ENCODE data around the gene DNAJC3.
"Not testable (repeated sequence)": the region's sequence is repeated elsewhere in the genome, so short reads cannot be mapped to it uniquely, and the experiment has no call there.

The DNAJC3 gene

GRCh38 chr13:95710313-95710712, 33.4 kb downstream of the DNAJC3 start:
- no peaks in the 10 kb centered on the region for H3F3A ChIP-seq (ENCODE audit: low read depth)
- peaks cover 34% of the 10 kb centered on the region for H3K79me2 ChIP-seq (ENCODE audit: insufficient read depth, low read length)
- no peak overlapping the region for H3K4me3 ChIP-seq (ENCODE audit: low read length, poor library complexity, severe bottlenecking)
- no peak overlapping the region for H3K4me2 ChIP-seq (ENCODE audit: low read depth, low read length, poor library complexity, severe bottlenecking)
- TF ChIP-seq CTCF (conservative IDR thresholded peaks at IDR 0.05; ENCODE audit: low read length) (no peak), EZH2phosphoT487 (IDR thresholded peaks at IDR 0.05; ENCODE audit: borderline replicate concordance) (no peak)
- H4K20me1 ChIP-seq (ENCODE audit: insufficient read depth, low read length, poor library complexity, severe bottlenecking): peaks cover 28% of the 10 kb centered on the region
- H2AFZ ChIP-seq (ENCODE audit: low read length): no peak overlapping the region
- H3K9ac ChIP-seq (ENCODE audit: low read depth, low read length, poor library complexity, severe bottlenecking): no peak overlapping the region
- no peaks in the 10 kb centered on the region for H3K9me3 ChIP-seq (ENCODE audit: insufficient read depth, low read depth, low read length)
- peaks cover 22% of the 10 kb centered on the region for H3K4me1 ChIP-seq (ENCODE audit: insufficient read depth, low read length, poor library complexity, severe bottlenecking)
- no peaks in the 10 kb centered on the region for H3K9me2 ChIP-seq (replicated peaks; ENCODE audit: low read depth, low read length)
- H3K27me3 ChIP-seq (ENCODE audit: insufficient read depth, low read length, poor library complexity, severe bottlenecking): no peaks in the 10 kb centered on the region
- peaks cover 48% of the 10 kb centered on the region for H3K36me3 ChIP-seq (ENCODE audit: insufficient read depth, low read length)

DNA sequence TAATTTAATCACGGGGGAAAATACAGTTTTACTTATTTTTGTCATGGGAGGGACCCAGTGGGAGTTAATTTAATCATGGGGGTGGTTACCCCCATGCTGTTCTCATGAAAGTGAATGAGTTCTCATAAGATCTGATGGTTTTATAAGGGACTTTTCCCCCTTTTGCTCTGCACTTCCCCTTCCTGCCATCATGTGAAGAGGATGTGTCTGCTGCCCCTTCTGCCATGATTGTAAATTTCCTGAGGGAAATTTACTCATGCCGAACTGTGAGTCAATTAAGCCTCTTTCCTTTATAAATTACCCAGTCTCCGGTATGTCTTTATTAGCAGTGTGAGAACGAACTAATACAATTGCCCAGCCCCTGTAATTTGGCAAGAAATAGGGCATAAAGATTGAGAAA, 35.9 kb downstream of the DNAJC3 start:
- peaks cover 64% of the 10 kb centered on the region for H3K36me3 ChIP-seq (ENCODE audit: insufficient read depth, low read length)
- not testable (repeated sequence) for H3K4me1 ChIP-seq (ENCODE audit: insufficient read depth, low read length, poor library complexity, severe bottlenecking)

DNA sequence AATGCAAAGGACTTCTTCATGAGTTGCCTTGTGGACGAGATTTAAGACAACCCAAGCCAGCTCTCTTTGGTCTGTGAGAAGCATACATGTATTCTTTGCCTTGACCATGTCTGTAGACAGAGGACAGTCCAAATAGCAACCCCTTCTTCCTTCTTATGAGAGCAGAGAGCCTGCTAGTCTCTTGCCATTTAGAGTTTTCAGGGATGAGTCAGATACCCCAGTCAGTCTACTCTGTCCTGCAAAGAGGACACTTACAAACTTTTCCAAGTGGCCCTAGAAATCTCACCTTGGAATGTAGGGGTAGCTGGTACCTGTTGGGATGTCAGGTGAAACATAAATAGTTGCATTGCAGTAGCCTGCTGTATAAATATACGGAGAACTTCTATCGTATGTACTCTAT, 36.7 kb downstream of the DNAJC3 start:
- Histone ChIP-seq H3K9me2 (replicated peaks; ENCODE audit: low read depth, low read length) (no peaks in the 10 kb centered on the region), H3K36me3 (ENCODE audit: insufficient read depth, low read length) (peaks cover 64% of the 10 kb centered on the region), H3K9me3 (ENCODE audit: insufficient read depth, low read depth, low read length) (no peaks in the 10 kb centered on the region), H3F3A (ENCODE audit: low read depth) (no peaks in the 10 kb centered on the region), H3K4me1 (ENCODE audit: insufficient read depth, low read length, poor library complexity, severe bottlenecking) (no peaks in the 10 kb centered on the region), H3K9ac (ENCODE audit: low read depth, low read length, poor library complexity, severe bottlenecking) (no peak overlapping the region), H3K27me3 (ENCODE audit: insufficient read depth, low read length, poor library complexity, severe bottlenecking) (no peaks in the 10 kb centered on the region), H2AFZ (ENCODE audit: low read length) (no peak overlapping the region), H3K4me3 (ENCODE audit: low read length, poor library complexity, severe bottlenecking) (no peak overlapping the region), H3K4me2 (ENCODE audit: low read depth, low read length, poor library complexity, severe bottlenecking) (no peak overlapping the region), H3K79me2 (ENCODE audit: insufficient read depth, low read length) (peaks cover 10% of the 10 kb centered on the region; the same call in 1 of the 2 replicates), H4K20me1 (ENCODE audit: insufficient read depth, low read length, poor library complexity, severe bottlenecking) (no peaks in the 10 kb centered on the region)
- TF ChIP-seq EZH2phosphoT487 (IDR thresholded peaks at IDR 0.05; ENCODE audit: borderline replicate concordance): no peak
- no peak for TF ChIP-seq CTCF (conservative IDR thresholded peaks at IDR 0.05; ENCODE audit: low read length)

More for the DNA sequence above, 35.9 kb downstream of the DNAJC3 start:
- not testable (repeated sequence) for H3K9me2 ChIP-seq (replicated peaks; ENCODE audit: low read depth, low read length); H3K4me3 ChIP-seq (ENCODE audit: low read length, poor library complexity, severe bottlenecking); H3K4me2 ChIP-seq (ENCODE audit: low read depth, low read length, poor library complexity, severe bottlenecking); H4K20me1 ChIP-seq (ENCODE audit: insufficient read depth, low read length, poor library complexity, severe bottlenecking); H3F3A ChIP-seq (ENCODE audit: low read depth); H3K27me3 ChIP-seq (ENCODE audit: insufficient read depth, low read length, poor library complexity, severe bottlenecking); H3K9ac ChIP-seq (ENCODE audit: low read depth, low read length, poor library complexity, severe bottlenecking); H2AFZ ChIP-seq (ENCODE audit: low read length); H3K9me3 ChIP-seq (ENCODE audit: insufficient read depth, low read depth, low read length)
- H3K79me2 ChIP-seq (ENCODE audit: insufficient read depth, low read length): peaks cover 16% of the 10 kb centered on the region

DNA sequence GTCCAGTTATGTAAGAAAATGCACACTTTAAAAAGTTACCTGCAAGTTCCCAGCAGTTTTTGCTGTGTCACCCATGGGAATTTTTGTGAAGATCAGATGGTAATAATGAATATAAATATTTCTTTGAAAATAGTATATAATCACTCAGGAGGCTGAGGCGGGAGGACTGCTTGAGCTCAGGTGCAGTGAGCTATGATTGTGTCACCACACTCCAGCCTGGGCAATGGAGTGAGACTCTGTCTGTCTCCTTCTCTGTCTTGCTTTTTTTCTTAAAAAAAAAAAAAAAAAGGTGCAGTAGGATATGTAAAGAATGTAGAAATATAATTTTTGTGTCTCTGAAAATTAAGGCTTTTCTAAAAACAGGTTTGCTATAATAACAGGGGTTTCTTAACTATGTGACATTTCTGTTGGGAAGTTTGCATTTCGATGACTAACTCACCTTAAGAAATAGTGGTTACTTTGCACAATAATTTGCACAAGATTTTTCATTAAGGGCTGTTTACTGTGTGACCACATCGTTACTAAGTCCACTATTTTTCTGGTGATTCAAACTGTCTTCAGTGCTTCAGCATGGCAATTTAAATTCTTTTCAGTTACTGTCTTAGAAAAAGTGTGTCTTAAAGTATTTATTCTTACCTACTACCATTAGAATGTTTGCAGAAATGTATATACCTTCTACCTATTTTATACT, 37.3 kb downstream of the DNAJC3 start:
- Histone ChIP-seq H3K79me2 (ENCODE audit: insufficient read depth, low read length) (peaks cover 14% of the 10 kb centered on the region; the same call in 1 of the 2 replicates), H3F3A (ENCODE audit: low read depth) (no peaks in the 10 kb centered on the region), H3K4me3 (ENCODE audit: low read length, poor library complexity, severe bottlenecking) (no peak overlapping the region), H3K9me2 (replicated peaks; ENCODE audit: low read depth, low read length) (no peaks in the 10 kb centered on the region), H3K27me3 (ENCODE audit: insufficient read depth, low read length, poor library complexity, severe bottlenecking) (no peaks in the 10 kb centered on the region), H3K9ac (ENCODE audit: low read depth, low read length, poor library complexity, severe bottlenecking) (no peak overlapping the region), H4K20me1 (ENCODE audit: insufficient read depth, low read length, poor library complexity, severe bottlenecking) (no peaks in the 10 kb centered on the region), H3K9me3 (ENCODE audit: insufficient read depth, low read depth, low read length) (no peaks in the 10 kb centered on the region), H2AFZ (ENCODE audit: low read length) (no peak overlapping the region), H3K4me2 (ENCODE audit: low read depth, low read length, poor library complexity, severe bottlenecking) (no peak overlapping the region), H3K36me3 (ENCODE audit: insufficient read depth, low read length) (peaks cover 64% of the 10 kb centered on the region), H3K4me1 (ENCODE audit: insufficient read depth, low read length, poor library complexity, severe bottlenecking) (no peaks in the 10 kb centered on the region)
- no peak for TF ChIP-seq EZH2phosphoT487 (IDR thresholded peaks at IDR 0.05; ENCODE audit: borderline replicate concordance)
- no peak for TF ChIP-seq CTCF (conservative IDR thresholded peaks at IDR 0.05; ENCODE audit: low read length)
